GM21717 (cell line): ENCODE data around the gene NPC1.

Source experiments
- ATAC-seq: cut with Tn5 transposase; IDR thresholded peaks from one replicate; pipeline ENCODE4 v1.9.1; 2021; ENCODE audit warnings: mild to moderate bottlenecking, moderate library complexity; ENCODE audit not compliant: unreplicated experiment

The NPC1 gene

DNA sequence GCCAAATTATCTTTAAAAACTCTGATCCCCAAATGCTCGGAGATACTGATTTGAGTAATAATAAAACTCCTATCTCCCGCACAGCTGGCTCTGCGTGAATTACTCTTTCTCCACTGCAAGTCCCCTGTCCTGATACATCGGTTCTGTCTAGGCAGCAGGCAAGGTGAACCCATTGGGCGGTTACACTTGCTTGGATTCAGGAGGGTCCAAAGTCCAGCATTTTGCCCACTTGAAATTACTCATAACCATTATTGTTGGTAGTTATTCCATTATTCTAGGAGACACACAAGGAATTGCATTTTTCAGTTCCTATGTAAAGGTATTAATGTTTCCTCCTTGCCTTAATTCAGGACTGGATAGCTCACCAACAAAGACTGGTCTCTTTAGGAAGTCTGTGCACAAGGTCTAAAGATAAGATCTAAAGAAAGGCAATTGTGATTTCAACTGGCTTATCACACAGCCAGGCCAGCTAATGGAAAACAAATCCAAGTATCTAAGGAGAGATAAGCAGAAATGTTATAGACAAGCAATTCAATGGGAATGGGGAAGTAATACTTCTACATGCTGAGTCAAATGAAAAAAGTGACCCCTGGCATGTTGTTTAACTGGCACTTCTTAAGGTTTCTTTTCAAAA, 23.2 kb upstream of the NPC1 start:
- no peak for ATAC-seq

GRCh38 chr18:23608211-23608610, 21.9 kb upstream of the NPC1 start:
- ATAC-seq = no peak

DNA sequence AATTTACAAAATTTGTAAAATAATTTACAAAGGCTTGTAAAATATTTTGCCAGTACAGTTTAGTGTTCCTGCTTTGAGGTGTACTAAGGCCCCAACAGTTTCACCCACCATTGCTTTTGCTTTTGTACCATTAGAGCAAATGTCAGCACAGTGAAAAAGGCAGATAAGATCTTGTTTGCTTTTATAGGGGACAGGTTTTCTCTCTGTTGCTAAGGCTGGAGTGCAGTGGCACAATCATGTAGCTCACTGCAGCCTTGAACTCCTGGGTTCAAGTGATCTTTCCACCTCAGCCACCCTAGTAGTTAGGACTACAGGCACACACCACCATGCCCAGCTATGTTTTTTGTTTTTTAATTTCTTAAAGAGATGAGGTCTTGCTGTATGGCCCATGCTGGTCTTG, 19.6 kb upstream of the NPC1 start:
- ATAC-seq = no peak

GRCh38 chr18:23599809-23600208, 13.5 kb upstream of the NPC1 start:
- no peak for ATAC-seq

DNA sequence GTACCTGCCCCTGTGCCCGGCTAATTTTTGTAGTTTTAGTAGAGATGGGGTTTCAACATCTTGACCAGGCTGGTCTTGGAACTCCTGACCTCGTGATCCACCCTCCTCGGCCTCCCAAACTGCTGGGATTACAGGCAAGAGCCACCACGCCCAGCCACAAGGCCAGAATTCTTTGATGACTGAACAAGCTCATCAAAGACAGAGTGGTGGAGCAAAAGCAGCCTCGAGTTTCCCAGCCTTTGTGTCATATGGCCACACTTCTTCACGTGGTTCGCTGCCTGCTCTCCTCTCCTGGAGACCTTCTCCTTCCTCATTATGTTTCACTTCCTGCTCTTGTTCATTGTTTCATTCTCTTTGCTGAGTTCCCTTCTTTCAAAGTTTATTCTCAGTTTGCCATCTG, 9.9 kb upstream of the NPC1 start:
- no peak for ATAC-seq

DNA sequence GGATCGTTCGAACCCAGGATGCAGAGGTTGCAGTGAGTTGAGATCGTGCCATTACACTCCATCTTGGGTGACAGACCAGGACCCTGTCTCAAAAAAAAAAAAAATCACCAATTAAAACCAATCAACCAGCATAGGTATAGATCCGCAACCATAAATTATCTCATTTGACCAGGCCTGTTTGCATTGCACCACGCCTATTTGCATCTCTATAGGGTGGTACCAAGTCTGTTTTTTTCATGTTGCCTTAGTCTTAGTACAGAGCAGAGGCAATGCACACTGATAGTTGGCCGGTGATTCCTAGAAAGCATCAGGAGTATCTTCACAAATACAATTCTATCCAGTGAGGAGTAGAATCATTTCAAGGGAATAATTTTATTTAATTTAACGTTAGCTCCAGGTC, 9.3 kb upstream of the NPC1 start:
- ATAC-seq = no peak

DNA sequence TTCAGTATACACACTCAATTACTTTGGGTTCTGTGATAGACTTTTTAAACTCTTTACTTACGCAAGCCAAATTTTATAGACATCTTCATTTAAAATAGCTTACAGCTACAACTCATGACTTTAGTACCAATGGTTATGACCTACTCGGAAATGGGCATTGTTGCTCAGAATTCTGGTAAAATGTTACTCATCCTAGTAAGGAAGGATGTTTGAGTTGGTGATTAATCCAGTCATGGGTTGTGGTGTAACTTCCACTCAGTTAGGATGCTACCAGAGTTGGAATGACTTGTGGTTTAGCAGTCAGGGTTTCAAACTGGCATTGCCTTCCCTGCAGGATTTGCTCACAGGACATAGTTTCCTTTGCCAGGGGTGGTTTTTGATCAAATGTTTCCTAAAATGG, 7.4 kb upstream of the NPC1 start:
- ATAC-seq = no peak

DNA sequence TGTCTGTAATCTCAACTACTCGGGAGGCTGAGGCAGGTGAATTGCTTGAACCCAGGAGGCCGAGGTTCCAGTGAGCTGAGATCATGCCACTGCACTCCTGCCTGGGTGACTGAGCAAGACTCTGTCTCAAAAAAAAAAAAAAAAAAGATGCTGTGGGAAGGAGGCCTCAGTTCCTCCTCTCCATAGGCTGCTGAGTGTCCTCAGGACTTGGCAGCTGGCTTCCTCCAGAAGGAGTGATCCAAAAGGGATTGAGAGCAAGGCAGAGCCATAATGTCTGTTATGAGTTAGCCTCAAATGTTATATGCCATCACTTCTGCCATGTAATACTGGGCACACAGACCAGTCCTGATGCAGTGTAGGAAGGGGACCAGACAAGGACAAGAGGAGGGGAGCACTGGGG, 6.6 kb upstream of the NPC1 start:
- ATAC-seq = no peak

DNA sequence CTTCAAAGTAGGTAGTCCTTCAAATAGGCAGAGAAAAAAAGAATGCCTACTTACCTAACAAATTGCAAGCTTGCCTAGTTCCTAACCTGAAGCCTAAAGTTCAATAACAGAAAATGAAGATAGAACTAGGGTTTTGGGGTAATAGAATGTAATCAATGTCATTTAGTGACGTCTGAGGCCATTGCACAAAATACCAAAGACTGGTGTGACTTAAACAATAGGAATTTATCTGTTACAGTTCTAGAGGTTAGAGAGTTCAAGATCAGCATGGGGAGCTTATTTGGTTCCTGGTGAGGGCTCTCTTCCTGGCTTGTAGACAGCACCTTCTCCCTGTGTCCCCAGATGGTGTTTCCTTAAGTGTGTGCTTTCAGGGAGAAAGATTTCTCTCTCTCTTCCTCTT, 4.7 kb upstream of the NPC1 start:
- ATAC-seq = no peak

GRCh38 chr18:23588836-23589560, 2.7 kb upstream of the NPC1 start:
- no peak for ATAC-seq

- ATAC-seq = no peak
Observed at GRCh38 chr18:23587220-23587642, 925 bp upstream of the NPC1 start.

GRCh38 chr18:23585897-23586248, 433 bp downstream of the NPC1 start:
- no peak for ATAC-seq

GRCh38 chr18:23585007-23585871, 1.1 kb downstream of the NPC1 start:
- no peak for ATAC-seq

- ATAC-seq = no peak
Observed at GRCh38 chr18:23584019-23584983, 2.0 kb downstream of the NPC1 start.

GRCh38 chr18:23583071-23583865, 3.0 kb downstream of the NPC1 start:
- no peak for ATAC-seq

DNA sequence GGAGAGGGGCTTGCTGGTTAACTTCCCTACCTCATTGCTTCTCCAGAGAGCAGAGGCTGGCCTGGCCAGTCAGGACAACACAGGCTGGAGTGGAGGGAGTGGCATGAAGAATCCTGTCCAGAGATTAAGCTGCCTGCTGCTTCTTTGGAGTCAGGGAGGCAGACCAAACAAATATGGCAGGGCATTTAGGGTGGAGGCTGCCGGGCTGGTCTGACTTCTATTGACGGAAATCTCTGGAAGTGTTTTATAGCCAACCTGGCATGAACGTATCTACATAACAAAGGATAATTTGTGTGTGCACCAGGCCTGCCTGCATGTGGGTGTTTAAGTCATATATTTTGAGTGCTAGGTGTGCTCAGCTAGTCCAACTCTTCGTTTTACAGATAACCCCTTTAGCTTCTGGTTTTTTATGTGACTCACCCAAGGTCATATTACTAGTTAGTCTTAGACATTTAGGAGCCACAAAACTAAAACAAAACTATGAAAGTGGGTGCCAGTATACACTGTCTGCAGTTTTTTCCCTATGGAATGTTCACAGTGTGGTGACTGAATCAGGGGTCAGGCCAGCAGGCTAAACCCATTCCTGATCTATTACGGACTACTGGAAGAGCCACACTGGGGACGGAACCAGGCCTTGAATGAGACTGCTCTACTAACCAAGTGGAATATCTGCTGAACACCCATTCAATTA, 5.5 kb downstream of the NPC1 start:
- ATAC-seq = no peak

- ATAC-seq = no peak
Observed at GRCh38 chr18:23578891-23579653, 7.2 kb downstream of the NPC1 start.

- ATAC-seq = no peak
Observed at GRCh38 chr18:23578067-23578701, 8.1 kb downstream of the NPC1 start.
